ENCODE data around the gene CDK6. TPM values are rescaled to one million over a fixed set of nuclear protein-coding genes. Genes with fewer than 3 reads are reported as not detected.
A peak's percentile ranks its signal among the peaks of the same experiment; 100 is the strongest.
"Not testable (repeated sequence)": the region's sequence is repeated elsewhere in the genome, so short reads cannot be mapped to it uniquely, and the experiment has no call there.

The CDK6 gene
- 10 to 100 TPM; 84.1 to 95.4 TPM for total RNA-seq

- Mint-ChIP-seq H3K9me3 (no peaks in the 10 kb centered on the region), H3K27ac (peak within 1 kb of the TSS; percentile 87), H3K4me3 (peak within 1 kb of the TSS; percentile 79), H3K27me3 (peaks cover 38% of the 10 kb centered on the region), H3K4me1 (peaks cover 24% of the 10 kb centered on the region), H3K36me3 (ENCODE audit: low read depth) (peaks cover 29% of the 10 kb centered on the region)
- peak; percentile 63 for DNase-seq
- ChIA-PET POLR2A (no interaction called here), CTCF (interaction anchor here (1.0 to 1.2 kb wide), 2 partner anchors 93 to 207 kb away, joined by 3 read pairs; no protein-coding TSS in a partner anchor)
Observed at GRCh38 chr7:92836489-92836999, at the start of gene CDK6. Gene CDK6, minus strand, starts transcription at chr7:92836573. Its CDS starts 3,250 bp downstream, at chr7:92833323.

GRCh38 chr7:92886039-92886438 lies 49.7 kb upstream of the CDK6 start:
- H3K4me3 Mint-ChIP-seq, H3K27ac Mint-ChIP-seq, CTCF ChIA-PET, POLR2A ChIA-PET, DNase-seq, H3K4me1 Mint-ChIP-seq: not testable (repeated sequence)
- Mint-ChIP-seq H3K27me3 (peaks cover 26% of the 10 kb centered on the region), H3K9me3 (peaks cover 32% of the 10 kb centered on the region), H3K36me3 (ENCODE audit: low read depth) (peaks cover 17% of the 10 kb centered on the region)

- DNase-seq: no peak
- CTCF ChIA-PET: no interaction called here
- Mint-ChIP-seq H3K27ac (no peak overlapping the region), H3K9me3 (peaks cover 34% of the 10 kb centered on the region), H3K4me3 (no peak overlapping the region), H3K4me1 (peaks cover 13% of the 10 kb centered on the region), H3K27me3 (peaks cover 16% of the 10 kb centered on the region), H3K36me3 (ENCODE audit: low read depth) (peaks cover 17% of the 10 kb centered on the region)
- POLR2A ChIA-PET: no interaction called here
Observed at GRCh38 chr7:92884218-92884617, 47.8 kb upstream of the CDK6 start.

GRCh38 chr7:92882760-92883159 lies 46.4 kb upstream of the CDK6 start:
- peaks cover 13% of the 10 kb centered on the region for H3K4me1 Mint-ChIP-seq
- no peak overlapping the region for H3K4me3 Mint-ChIP-seq
- H3K9me3 Mint-ChIP-seq: peaks cover 31% of the 10 kb centered on the region
- ChIA-PET CTCF (no interaction called here), POLR2A (no interaction called here)
- no peak for DNase-seq
- H3K27me3 Mint-ChIP-seq: peaks cover 13% of the 10 kb centered on the region
- peaks cover 15% of the 10 kb centered on the region for H3K36me3 Mint-ChIP-seq (ENCODE audit: low read depth)
- no peak overlapping the region for H3K27ac Mint-ChIP-seq

GRCh38 chr7:92881091-92881485 lies 44.7 kb upstream of the CDK6 start:
- POLR2A ChIA-PET: no interaction called here
- CTCF ChIA-PET: interaction anchor here (1.0 to 1.2 kb wide), 2 partner anchors 11 to 16 kb away, joined by 3 to 5 read pairs; no protein-coding TSS in a partner anchor
- peak; percentile 8 for DNase-seq

GRCh38 chr7:92880212-92881090 lies 44.1 kb upstream of the CDK6 start:
- no peak for DNase-seq
- Mint-ChIP-seq H3K27me3 (peaks cover 6% of the 10 kb centered on the region), H3K4me1 (peaks cover 27% of the 10 kb centered on the region), H3K27ac (no peak overlapping the region), H3K4me3 (no peak overlapping the region), H3K9me3 (peaks cover 24% of the 10 kb centered on the region), H3K36me3 (ENCODE audit: low read depth) (peaks cover 13% of the 10 kb centered on the region)
- CTCF ChIA-PET: interaction anchor here (1.0 to 1.2 kb wide), 2 partner anchors 10 to 15 kb away, joined by 3 to 5 read pairs; no protein-coding TSS in a partner anchor
- POLR2A ChIA-PET: no interaction called here

More at GRCh38 chr7:92881091-92881485, 44.7 kb upstream of the CDK6 start:
- H3K36me3 Mint-ChIP-seq (ENCODE audit: low read depth): peaks cover 13% of the 10 kb centered on the region
- peaks cover 6% of the 10 kb centered on the region for H3K27me3 Mint-ChIP-seq
- H3K4me3 Mint-ChIP-seq: no peak overlapping the region
- H3K4me1 Mint-ChIP-seq: peaks cover 26% of the 10 kb centered on the region
- H3K27ac Mint-ChIP-seq: no peak overlapping the region
- peaks cover 24% of the 10 kb centered on the region for H3K9me3 Mint-ChIP-seq

- POLR2A ChIA-PET: no interaction called here
- peaks cover 16% of the 10 kb centered on the region for H3K9me3 Mint-ChIP-seq
- H3K4me3 Mint-ChIP-seq: no peak overlapping the region
- peaks cover 2% of the 10 kb centered on the region for H3K27me3 Mint-ChIP-seq
- DNase-seq: peak; percentile 20
- H3K4me1 Mint-ChIP-seq: peaks cover 37% of the 10 kb centered on the region
- peaks cover 9% of the 10 kb centered on the region for H3K36me3 Mint-ChIP-seq (ENCODE audit: low read depth)
- CTCF ChIA-PET: no interaction called here
- H3K27ac Mint-ChIP-seq: no peak overlapping the region
Observed at GRCh38 chr7:92877367-92877766, 41.0 kb upstream of the CDK6 start.

GRCh38 chr7:92876836-92877235 lies 40.5 kb upstream of the CDK6 start:
- Mint-ChIP-seq H3K9me3 (peaks cover 12% of the 10 kb centered on the region), H3K27me3 (peaks cover 2% of the 10 kb centered on the region), H3K27ac (no peak overlapping the region), H3K4me1 (peaks cover 37% of the 10 kb centered on the region), H3K4me3 (no peak overlapping the region), H3K36me3 (ENCODE audit: low read depth) (peaks cover 5% of the 10 kb centered on the region)
- no peak for DNase-seq
- ChIA-PET CTCF (no interaction called here), POLR2A (no interaction called here)

GRCh38 chr7:92875719-92876118 lies 39.3 kb upstream of the CDK6 start:
- no peaks in the 10 kb centered on the region for H3K27me3 Mint-ChIP-seq
- DNase-seq: no peak
- H3K27ac Mint-ChIP-seq: no peak overlapping the region
- peaks cover 9% of the 10 kb centered on the region for H3K9me3 Mint-ChIP-seq
- ChIA-PET CTCF (interaction anchor here (0.5 to 1.6 kb wide), 4 partner anchors 13 to 232 kb away, joined by 3 to 5 read pairs (median 4); no protein-coding TSS in a partner anchor), POLR2A (no interaction called here)
- peaks cover 3% of the 10 kb centered on the region for H3K36me3 Mint-ChIP-seq (ENCODE audit: low read depth)
- H3K4me3 Mint-ChIP-seq: no peak overlapping the region
- peaks cover 27% of the 10 kb centered on the region for H3K4me1 Mint-ChIP-seq

GRCh38 chr7:92875173-92875572 lies 38.8 kb upstream of the CDK6 start:
- no peak overlapping the region for H3K4me3 Mint-ChIP-seq
- no peak for DNase-seq
- peaks cover 11% of the 10 kb centered on the region for H3K9me3 Mint-ChIP-seq
- ChIA-PET CTCF (interaction anchor here (0.6 to 1.6 kb wide), 4 partner anchors 12 to 232 kb away, joined by 3 to 5 read pairs (median 4); no protein-coding TSS in a partner anchor), POLR2A (no interaction called here)
- peaks cover 24% of the 10 kb centered on the region for H3K4me1 Mint-ChIP-seq
- no peak overlapping the region for H3K27ac Mint-ChIP-seq
- H3K36me3 Mint-ChIP-seq (ENCODE audit: low read depth): peaks cover 5% of the 10 kb centered on the region
- H3K27me3 Mint-ChIP-seq: peaks cover 2% of the 10 kb centered on the region

GRCh38 chr7:92874567-92874966 lies 38.2 kb upstream of the CDK6 start:
- CTCF ChIA-PET: interaction anchor here (0.7 to 1.6 kb wide), 5 partner anchors 9 to 110 kb away, joined by 3 to 5 read pairs (median 3); no protein-coding TSS in a partner anchor
- H3K27ac Mint-ChIP-seq: no peak overlapping the region
- DNase-seq: no peak
- POLR2A ChIA-PET: no interaction called here
- H3K4me3 Mint-ChIP-seq: no peak overlapping the region
- H3K27me3 Mint-ChIP-seq: peaks cover 2% of the 10 kb centered on the region
- H3K4me1 Mint-ChIP-seq: peaks cover 24% of the 10 kb centered on the region
- H3K36me3 Mint-ChIP-seq (ENCODE audit: low read depth): peaks cover 9% of the 10 kb centered on the region
- H3K9me3 Mint-ChIP-seq: peaks cover 15% of the 10 kb centered on the region

- H3K4me1 Mint-ChIP-seq: peaks cover 24% of the 10 kb centered on the region
- no peak overlapping the region for H3K4me3 Mint-ChIP-seq
- H3K36me3 Mint-ChIP-seq (ENCODE audit: low read depth): peaks cover 13% of the 10 kb centered on the region
- H3K27me3 Mint-ChIP-seq: peaks cover 2% of the 10 kb centered on the region
- ChIA-PET CTCF (interaction anchor here (0.8 to 1.1 kb wide), 2 partner anchors 13 to 81 kb away, joined by 3 to 6 read pairs; no protein-coding TSS in a partner anchor), POLR2A (no interaction called here)
- no peak overlapping the region for H3K27ac Mint-ChIP-seq
- no peak for DNase-seq
- peaks cover 23% of the 10 kb centered on the region for H3K9me3 Mint-ChIP-seq
Observed at GRCh38 chr7:92873776-92874175, 37.4 kb upstream of the CDK6 start.

GRCh38 chr7:92872701-92873100 lies 36.3 kb upstream of the CDK6 start:
- POLR2A ChIA-PET: no interaction called here
- CTCF ChIA-PET: interaction anchor here (1.4 kb wide), 1 partner anchor 13 kb away, joined by 3 read pairs; no protein-coding TSS in a partner anchor
- Mint-ChIP-seq H3K27me3 (peaks cover 2% of the 10 kb centered on the region), H3K4me1 (peaks cover 23% of the 10 kb centered on the region), H3K27ac (no peak overlapping the region), H3K36me3 (ENCODE audit: low read depth) (peaks cover 15% of the 10 kb centered on the region), H3K9me3 (peaks cover 29% of the 10 kb centered on the region), H3K4me3 (no peak overlapping the region)
- no peak for DNase-seq
